ENCODE results near the gene NUDT14.

GRCh38 chr14:105172476-105172875 lies 8.6 kb downstream of the NUDT14 start:
- TF ChIP-seq TRIM28 (IDR thresholded peaks at IDR 0.05; ENCODE audit: borderline replicate concordance, low read length) (no peak), ZNF292 (tag by site-specific recombination; IDR thresholded peaks at IDR 0.05; ENCODE audit: borderline replicate concordance, low read depth) (no peak), CTCF (tag by site-specific recombination; IDR thresholded peaks at IDR 0.05) (no peak), ZNF510 (tag by site-specific recombination; IDR thresholded peaks at IDR 0.05; ENCODE audit: insufficient replicate concordance) (no peak), TCF7L2 (IDR thresholded peaks at IDR 0.05; ENCODE audit: borderline replicate concordance, low read depth, low read length) (no peak), ZNF670 (tag by site-specific recombination; IDR thresholded peaks at IDR 0.05; ENCODE audit: low read depth) (no peak), ZNF501 (tag by site-specific recombination; IDR thresholded peaks at IDR 0.05) (no peak), ZNF202 (tag by site-specific recombination; IDR thresholded peaks at IDR 0.05; ENCODE audit: borderline replicate concordance) (no peak), ZNF112 (tag by site-specific recombination; IDR thresholded peaks at IDR 0.05) (no peak), ATF2 (tag by site-specific recombination; IDR thresholded peaks at IDR 0.05; ENCODE audit: low read depth) (no peak)
- TF ChIP-seq, protein P1, sequence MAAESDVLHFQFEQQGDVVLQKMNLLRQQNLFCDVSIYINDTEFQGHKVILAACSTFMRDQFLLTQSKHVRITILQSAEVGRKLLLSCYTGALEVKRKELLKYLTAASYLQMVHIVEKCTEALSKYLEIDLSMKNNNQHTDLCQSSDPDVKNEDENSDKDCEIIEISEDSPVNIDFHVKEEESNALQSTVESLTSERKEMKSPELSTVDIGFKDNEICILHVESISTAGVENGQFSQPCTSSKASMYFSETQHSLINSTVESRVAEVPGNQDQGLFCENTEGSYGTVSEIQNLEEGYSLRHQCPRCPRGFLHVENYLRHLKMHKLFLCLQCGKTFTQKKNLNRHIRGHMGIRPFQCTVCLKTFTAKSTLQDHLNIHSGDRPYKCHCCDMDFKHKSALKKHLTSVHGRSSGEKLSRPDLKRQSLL (tag by site-specific recombination; IDR thresholded peaks at IDR 0.05): no peak

Data from HEK293 (cell line).